Breast epithelium (tissue), 4 donors: Measurements from ENCODE around the gene ABCC1. TPM values are rescaled to one million over a fixed set of nuclear protein-coding genes. Genes with fewer than 3 reads are reported as not detected.

Experiments
- DNase-seq, 2 donors: peaks; one replicate each; pipeline ENCODE4 v3.0.0-alpha.2; 2019; ENCODE audit warnings: low spot score in 2 of 2
- H3K27ac ChIP-seq, 2 donors: fragments of 200-600 bp; sonication (generic) in 1 of 2; one replicate each; pipeline ENCODE4 v1.5.1; 2016 to 2019; ENCODE audit warnings: mild to moderate bottlenecking in 1 of 2
- H3K27me3 ChIP-seq, 2 donors: fragments of 200-600 bp; sonication (generic) in 1 of 2; one replicate each; pipeline versions ENCODE4 v1.5.1 to v1.6.0; 2017 to 2019; ENCODE audit warnings: control low read depth in 1 of 2, mild to moderate bottlenecking in 1 of 2
- H3K36me3 ChIP-seq: fragments of 200-600 bp; one replicate; pipeline ENCODE4 v1.5.1; 2019
- H3K4me1 ChIP-seq, 2 donors: fragments of 200-600 bp; sonication (generic); one replicate each; pipeline ENCODE4 v1.5.1; 2016 to 2019; ENCODE audit warnings: control low read depth in 1 of 2
- H3K4me3 ChIP-seq, 3 donors: fragments of 200-600 bp; sonication (generic); 1 replicate in 2 of 3; 2 replicates in 1 of 3; pipeline ENCODE4 v1.5.1; 2016 to 2019; ENCODE audit warnings: mild to moderate bottlenecking in 3 of 3, moderate library complexity in 2 of 3
- H3K9me3 ChIP-seq, 2 donors: fragments of 200-600 bp; sonication (generic) in 1 of 2; one replicate each; pipeline ENCODE4 v1.5.1; 2016 to 2019; ENCODE audit warnings: control low read depth in 1 of 2
- CTCF ChIP-seq, 3 donors: fragments of 450-650 bp; IDR thresholded peaks; one replicate each; pipeline ENCODE4 v1.5.1; 2016 to 2017; ENCODE audit warnings: antibody characterized with exemption in 3 of 3, mild to moderate bottlenecking in 3 of 3, moderate library complexity in 3 of 3
- POLR2A ChIP-seq: fragments of 450-650 bp; IDR thresholded peaks from one replicate; pipeline ENCODE4 v1.6.1; 2016; ENCODE audit warnings: antibody characterized with exemption, mild to moderate bottlenecking, moderate library complexity
- POLR2AphosphoS5 ChIP-seq, 3 donors: sonication (generic); formaldehyde crosslinking; IDR thresholded peaks; one replicate each; pipeline ENCODE4 v1.6.1; 2017; ENCODE audit warnings: antibody characterized with exemption in 3 of 3
- intact Hi-C: fragments of 100-400 bp; cut with DNase I; formaldehyde crosslinking; loops from one replicate; pipeline ENCODE4 v1.15.1; 2023; ENCODE audit warnings: low total_unique reads
- total RNA-seq, 3 donors: library from RNA; depleted of rRNA; stranded (reverse); fragments of >200 nt; gene quantifications; one replicate each; pipeline ENCODE4 v1.1.0, GENCODE V29; 2016

The ABCC1 gene
- total RNA-seq, 3 donors from 2014 or later: 14.6 to 26.9 (median 21.3) TPM

DNA sequence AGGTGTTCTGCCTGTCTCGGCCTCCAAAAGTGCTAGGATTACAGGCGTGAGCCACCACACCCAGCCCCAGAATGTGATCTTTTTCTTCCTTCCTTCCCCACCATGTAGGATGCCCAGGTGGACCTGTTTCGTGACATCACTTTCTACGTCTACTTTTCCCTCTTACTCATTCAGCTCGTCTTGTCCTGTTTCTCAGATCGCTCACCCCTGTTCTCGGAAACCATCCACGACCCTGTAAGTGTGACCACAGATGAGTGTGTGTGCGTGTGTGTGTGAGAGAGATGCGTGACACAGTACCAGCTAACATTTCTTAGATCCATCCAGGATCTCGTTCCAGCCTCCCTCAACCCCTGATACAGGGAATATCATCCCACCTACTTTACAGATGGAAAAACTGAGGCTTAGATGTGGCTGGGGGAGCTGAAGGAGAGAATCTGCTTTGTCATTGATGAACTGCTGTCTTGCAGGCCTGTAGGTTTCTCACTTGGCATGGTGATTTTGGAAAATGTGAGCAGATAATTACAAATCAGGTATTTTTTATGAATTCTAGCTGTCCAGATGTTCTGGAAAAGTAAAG lies 67.1 kb downstream of the ABCC1 start:
- no peak for DNase-seq
- H3K4me1 ChIP-seq: no peaks in the 10 kb centered on the region
- TF ChIP-seq POLR2A (no peak), POLR2AphosphoS5 (IDR thresholded peaks at IDR 0.05) (no peak), CTCF (IDR thresholded peaks at IDR 0.05) (no peak)
- H3K27me3 ChIP-seq: no peaks in the 10 kb centered on the region
- intact Hi-C loops: no loop called here
- no peaks in the 10 kb centered on the region for H3K36me3 ChIP-seq
- no peaks in the 10 kb centered on the region for H3K9me3 ChIP-seq
- no peak overlapping the region for H3K27ac ChIP-seq
- H3K4me3 ChIP-seq: no peak overlapping the region

- H3K27me3 ChIP-seq: no peaks in the 10 kb centered on the region
- no peak overlapping the region for H3K4me3 ChIP-seq
- H3K27ac ChIP-seq: no peak overlapping the region
- DNase-seq: no peak
- H3K36me3 ChIP-seq: no peaks in the 10 kb centered on the region
- intact Hi-C loops: no loop called here
- no peak for TF ChIP-seq POLR2A
- no peak for TF ChIP-seq POLR2AphosphoS5 (IDR thresholded peaks at IDR 0.05)
- no peak for TF ChIP-seq CTCF (IDR thresholded peaks at IDR 0.05)
- peaks cover 0 to 10% of the 10 kb centered on the region in 2 donors for H3K4me1 ChIP-seq
- H3K9me3 ChIP-seq: no peaks in the 10 kb centered on the region
Measured at GRCh38 chr16:16017812-16018211, 68.4 kb downstream of the ABCC1 start.

GRCh38 chr16:16018705-16019104 lies 69.3 kb downstream of the ABCC1 start:
- TF ChIP-seq POLR2A (no peak), POLR2AphosphoS5 (IDR thresholded peaks at IDR 0.05) (no peak), CTCF (IDR thresholded peaks at IDR 0.05) (no peak)
- no peaks in the 10 kb centered on the region for H3K36me3 ChIP-seq
- H3K4me1 ChIP-seq: peaks cover 0 to 10% of the 10 kb centered on the region in 2 donors
- intact Hi-C loops: no loop called here
- no peak for DNase-seq
- no peaks in the 10 kb centered on the region for H3K27me3 ChIP-seq
- no peaks in the 10 kb centered on the region for H3K9me3 ChIP-seq
- H3K27ac ChIP-seq: no peak overlapping the region
- H3K4me3 ChIP-seq: no peak overlapping the region

DNA sequence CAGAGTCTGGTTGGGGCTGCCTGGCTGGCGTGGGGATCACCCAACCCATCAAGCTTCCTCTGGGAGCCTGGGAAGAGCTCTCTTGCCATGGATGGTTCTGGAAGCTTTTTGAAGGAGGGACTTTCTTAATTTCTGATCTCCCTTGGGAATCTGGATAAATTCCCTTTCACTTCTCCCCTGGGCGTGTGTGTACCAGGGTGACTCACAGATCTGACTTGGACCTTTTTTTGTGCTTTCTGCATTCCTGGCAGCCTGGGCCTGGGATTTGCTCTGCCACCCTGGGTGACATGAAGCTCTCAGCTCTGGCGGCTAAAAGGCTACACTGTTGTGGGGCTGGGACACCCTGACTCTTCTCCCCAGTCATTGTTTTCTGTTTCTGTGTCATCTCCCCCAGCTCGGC lies 70.1 kb downstream of the ABCC1 start:
- intact Hi-C loops: no loop called here
- Histone ChIP-seq H3K27ac (no peak overlapping the region), H3K4me3 (no peak overlapping the region), H3K4me1 (peaks cover 0 to 10% of the 10 kb centered on the region in 2 donors), H3K9me3 (no peaks in the 10 kb centered on the region), H3K27me3 (no peaks in the 10 kb centered on the region), H3K36me3 (no peaks in the 10 kb centered on the region)
- no peak for TF ChIP-seq POLR2AphosphoS5 (IDR thresholded peaks at IDR 0.05)
- TF ChIP-seq CTCF (IDR thresholded peaks at IDR 0.05): no peak
- TF ChIP-seq POLR2A: no peak
- DNase-seq: no peak

DNA sequence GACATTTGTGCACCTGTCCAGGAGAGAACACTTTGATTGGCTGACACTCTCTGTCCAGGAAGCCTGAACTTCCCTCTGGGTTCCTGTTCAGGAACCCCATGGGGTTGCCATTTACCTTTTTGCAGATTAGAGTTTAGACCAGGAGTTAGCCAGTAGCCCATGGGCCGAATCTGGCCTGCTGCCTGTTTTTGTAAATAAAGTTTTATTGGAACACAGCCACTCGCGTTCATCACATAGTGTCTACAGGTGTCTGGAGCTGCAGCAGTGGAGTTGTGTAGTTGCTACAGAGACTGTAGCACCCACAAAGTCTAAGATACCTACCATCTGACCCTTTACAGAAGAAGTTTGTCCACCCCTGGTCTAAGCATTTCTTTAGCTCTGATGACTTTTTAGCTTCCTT lies 70.9 kb downstream of the ABCC1 start:
- TF ChIP-seq POLR2AphosphoS5 (IDR thresholded peaks at IDR 0.05) (no peak), CTCF (IDR thresholded peaks at IDR 0.05) (no peak), POLR2A (no peak)
- H3K27me3 ChIP-seq: no peaks in the 10 kb centered on the region
- H3K36me3 ChIP-seq: no peaks in the 10 kb centered on the region
- no peak overlapping the region for H3K27ac ChIP-seq
- H3K9me3 ChIP-seq: no peaks in the 10 kb centered on the region
- no peak overlapping the region for H3K4me3 ChIP-seq
- peaks cover 0 to 10% of the 10 kb centered on the region in 2 donors for H3K4me1 ChIP-seq
- no peak for DNase-seq
- intact Hi-C loops: no loop called here
